Measurements from ENCODE around the gene CDH4. TPM values are rescaled to one million over a fixed set of nuclear protein-coding genes. Genes with fewer than 3 reads are reported as not detected.

Gene CDH4
- total and polyA plus RNA-seq, 2 of the 13 experiments (the other 11 are each of a cell fraction or from before 2014, with no cell fraction given) = not detected

DNA sequence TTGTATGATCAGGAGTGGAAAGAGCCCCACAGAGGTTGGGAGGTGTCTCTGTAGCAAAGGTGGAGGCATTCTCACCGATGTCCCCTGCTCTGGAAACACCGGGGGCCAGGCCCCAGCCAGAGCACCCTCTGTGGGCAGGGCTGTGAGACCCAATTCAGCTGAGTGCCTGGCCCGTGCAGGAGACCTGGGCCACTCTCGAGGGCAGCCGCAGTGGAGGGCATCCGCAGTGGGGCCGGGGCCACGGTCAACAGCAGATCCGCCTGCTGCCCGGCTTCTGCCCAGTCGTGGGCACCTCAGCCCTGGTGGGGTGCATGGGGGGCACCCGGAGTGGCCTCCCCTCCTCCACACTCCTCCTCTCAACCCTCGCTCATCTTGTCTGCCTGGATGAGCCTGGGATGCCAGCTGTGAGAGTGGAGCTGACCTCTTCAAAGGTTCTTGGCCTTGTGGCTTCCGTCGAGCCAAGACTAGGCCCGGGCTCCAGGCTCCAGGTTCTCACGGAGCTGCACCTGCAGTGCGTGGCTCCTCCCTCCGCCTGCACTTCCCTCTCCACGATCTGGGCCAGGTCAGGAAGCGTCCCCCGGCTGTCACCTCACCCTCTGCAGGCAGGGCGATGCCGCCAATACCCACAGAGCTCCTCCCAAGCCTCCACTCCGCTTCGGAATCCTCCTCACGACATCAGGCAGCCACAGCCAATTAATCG is 678.9 kb downstream of the CDH4 start:
- intact Hi-C loops (cut with micrococcal nuclease; ENCODE audit: unreplicated experiment) = no loop called here
- DNase-seq (ENCODE audit: low spot score) (no peak), FAIRE-seq (no peak), ATAC-seq (peak; percentile 5; the same call in 2 of the 3 replicates)
- 45% methylated on average over 28 of the region's 28 CpGs for WGBS (ENCODE audit: low lambda C conversion rate)
- ChIA-PET CTCF (ENCODE audit: low intra/inter-chr PET ratio, low total read pairs) (no interaction called here), POLR2A (no interaction called here)
- H3K27me3 ChIP-seq (ENCODE audit: control insufficient read depth in 1 of 2, insufficient read depth in 2 of 2, low read length in 2 of 2) = peaks cover 15 to 49% of the 10 kb centered on the region in 2 experiments
- in situ Hi-C loops (cut with HindIII; ENCODE audit: extremely low pct_ligation_motif_present, low pct_unique_long_range_greater_than_20kb) = no loop called here
- no peaks in the 10 kb centered on the region; the same call in 1 of the 2 replicates for H4K20me1 ChIP-seq (ENCODE audit: insufficient read depth, low read length)
- no peak overlapping the region for H3K4me2 ChIP-seq (ENCODE audit: low read depth, low read length)
- no peaks in the 10 kb centered on the region for H3K79me2 ChIP-seq (ENCODE audit: insufficient read depth, low read length)
- TF ChIP-seq, protein P1, sequence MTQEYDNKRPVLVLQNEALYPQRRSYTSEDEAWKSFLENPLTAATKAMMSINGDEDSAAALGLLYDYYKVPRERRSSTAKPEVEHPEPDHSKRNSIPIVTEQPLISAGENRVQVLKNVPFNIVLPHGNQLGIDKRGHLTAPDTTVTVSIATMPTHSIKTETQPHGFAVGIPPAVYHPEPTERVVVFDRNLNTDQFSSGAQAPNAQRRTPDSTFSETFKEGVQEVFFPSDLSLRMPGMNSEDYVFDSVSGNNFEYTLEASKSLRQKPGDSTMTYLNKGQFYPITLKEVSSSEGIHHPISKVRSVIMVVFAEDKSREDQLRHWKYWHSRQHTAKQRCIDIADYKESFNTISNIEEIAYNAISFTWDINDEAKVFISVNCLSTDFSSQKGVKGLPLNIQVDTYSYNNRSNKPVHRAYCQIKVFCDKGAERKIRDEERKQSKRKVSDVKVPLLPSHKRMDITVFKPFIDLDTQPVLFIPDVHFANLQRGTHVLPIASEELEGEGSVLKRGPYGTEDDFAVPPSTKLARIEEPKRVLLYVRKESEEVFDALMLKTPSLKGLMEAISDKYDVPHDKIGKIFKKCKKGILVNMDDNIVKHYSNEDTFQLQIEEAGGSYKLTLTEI (CRISPR knock-in tag; conservative IDR thresholded peaks at IDR 0.05) = no peak
- TF ChIP-seq, protein P2, sequence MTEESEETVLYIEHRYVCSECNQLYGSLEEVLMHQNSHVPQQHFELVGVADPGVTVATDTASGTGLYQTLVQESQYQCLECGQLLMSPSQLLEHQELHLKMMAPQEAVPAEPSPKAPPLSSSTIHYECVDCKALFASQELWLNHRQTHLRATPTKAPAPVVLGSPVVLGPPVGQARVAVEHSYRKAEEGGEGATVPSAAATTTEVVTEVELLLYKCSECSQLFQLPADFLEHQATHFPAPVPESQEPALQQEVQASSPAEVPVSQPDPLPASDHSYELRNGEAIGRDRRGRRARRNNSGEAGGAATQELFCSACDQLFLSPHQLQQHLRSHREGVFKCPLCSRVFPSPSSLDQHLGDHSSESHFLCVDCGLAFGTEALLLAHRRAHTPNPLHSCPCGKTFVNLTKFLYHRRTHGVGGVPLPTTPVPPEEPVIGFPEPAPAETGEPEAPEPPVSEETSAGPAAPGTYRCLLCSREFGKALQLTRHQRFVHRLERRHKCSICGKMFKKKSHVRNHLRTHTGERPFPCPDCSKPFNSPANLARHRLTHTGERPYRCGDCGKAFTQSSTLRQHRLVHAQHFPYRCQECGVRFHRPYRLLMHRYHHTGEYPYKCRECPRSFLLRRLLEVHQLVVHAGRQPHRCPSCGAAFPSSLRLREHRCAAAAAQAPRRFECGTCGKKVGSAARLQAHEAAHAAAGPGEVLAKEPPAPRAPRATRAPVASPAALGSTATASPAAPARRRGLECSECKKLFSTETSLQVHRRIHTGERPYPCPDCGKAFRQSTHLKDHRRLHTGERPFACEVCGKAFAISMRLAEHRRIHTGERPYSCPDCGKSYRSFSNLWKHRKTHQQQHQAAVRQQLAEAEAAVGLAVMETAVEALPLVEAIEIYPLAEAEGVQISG (CRISPR knock-in tag; IDR thresholded peaks at IDR 0.05) = peak; percentile 19; the same call in 1 of the 2 replicates
- TF ChIP-seq ZNF441 (CRISPR knock-in tag; IDR thresholded peaks at IDR 0.05; ENCODE audit: borderline replicate concordance) = no peak
- TF ChIP-seq PHF8 (CRISPR knock-in tag; IDR thresholded peaks at IDR 0.05) = no peak
- TF ChIP-seq, protein P3, sequence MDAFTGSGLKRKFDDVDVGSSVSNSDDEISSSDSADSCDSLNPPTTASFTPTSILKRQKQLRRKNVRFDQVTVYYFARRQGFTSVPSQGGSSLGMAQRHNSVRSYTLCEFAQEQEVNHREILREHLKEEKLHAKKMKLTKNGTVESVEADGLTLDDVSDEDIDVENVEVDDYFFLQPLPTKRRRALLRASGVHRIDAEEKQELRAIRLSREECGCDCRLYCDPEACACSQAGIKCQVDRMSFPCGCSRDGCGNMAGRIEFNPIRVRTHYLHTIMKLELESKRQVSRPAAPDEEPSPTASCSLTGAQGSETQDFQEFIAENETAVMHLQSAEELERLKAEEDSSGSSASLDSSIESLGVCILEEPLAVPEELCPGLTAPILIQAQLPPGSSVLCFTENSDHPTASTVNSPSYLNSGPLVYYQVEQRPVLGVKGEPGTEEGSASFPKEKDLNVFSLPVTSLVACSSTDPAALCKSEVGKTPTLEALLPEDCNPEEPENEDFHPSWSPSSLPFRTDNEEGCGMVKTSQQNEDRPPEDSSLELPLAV (CRISPR knock-in tag; conservative IDR thresholded peaks at IDR 0.05; ENCODE audit: low read depth) = no peak
- no peak overlapping the region for H2AFZ ChIP-seq (ENCODE audit: low read length)
- no peak overlapping the region for H3K27ac ChIP-seq (ENCODE audit: extremely low read length, insufficient read depth, low read length)
- H3K9ac ChIP-seq (ENCODE audit: insufficient read depth, low read depth, low read length) = no peak overlapping the region
- H3K4me3 ChIP-seq (replicated peaks in 1 of 3; ENCODE audit: insufficient read depth in 1 of 3, low read depth in 2 of 3, low read length in 3 of 3) = no peak overlapping the region
- BruUV-seq (replicated peaks) = no TSS peak
- H3K4me1 ChIP-seq (ENCODE audit: insufficient read depth, low read length) = no peaks in the 10 kb centered on the region
- no peaks in the 10 kb centered on the region for H3K36me3 ChIP-seq (replicated peaks in 1 of 2; ENCODE audit: control insufficient read depth in 1 of 2, insufficient read depth in 2 of 2, low read length in 2 of 2)
- H3K9me3 ChIP-seq (ENCODE audit: low read length) = no peaks in the 10 kb centered on the region

Measured in HepG2 (cell line).